AG10803 (cell line): ENCODE data around the gene LYPD1.

Experiments used
- DNase-seq: peaks from one replicate; pipeline ENCODE4 v3.0.0; 2010; ENCODE audit warnings: low read depth
- H3K4me3 ChIP-seq: 2 replicates; pipeline ENCODE4 v1.5.1; 2011; ENCODE audit warnings: mild to moderate bottlenecking, low read length, control low read depth
- CTCF ChIP-seq: conservative IDR thresholded peaks from 2 replicates; pipeline ENCODE4 v1.5.1; 2011; ENCODE audit warnings: mild to moderate bottlenecking, low read length, control low read depth, inconsistent platforms

LYPD1 gene

GRCh38 chr2:132605236-132606180 is 64.5 kb downstream of the LYPD1 start:
- H3K4me3 ChIP-seq: no peak overlapping the region
- no peak for DNase-seq
- no peak for TF ChIP-seq CTCF

- no peak overlapping the region for H3K4me3 ChIP-seq
- no peak for TF ChIP-seq CTCF
- no peak for DNase-seq
Observed at GRCh38 chr2:132604561-132604960, 65.4 kb downstream of the LYPD1 start.

DNA sequence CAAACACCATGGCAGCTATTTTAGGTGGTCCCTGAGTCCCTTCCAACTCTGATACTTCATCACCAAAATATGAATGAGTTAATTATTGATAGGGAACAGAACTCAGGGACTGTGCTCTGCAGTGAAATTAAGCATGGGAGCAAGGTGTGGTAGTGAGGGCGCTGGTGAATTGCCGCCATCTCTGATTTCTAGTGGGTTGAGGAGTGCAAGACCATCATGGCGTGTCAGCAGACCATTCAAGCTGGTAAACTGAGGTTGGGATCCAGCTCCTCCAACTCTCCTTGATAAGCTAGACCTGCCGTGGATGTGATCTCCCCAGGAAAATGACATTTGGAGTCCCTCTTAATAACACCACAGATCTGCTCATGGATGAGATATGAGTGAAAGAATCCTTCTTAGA is 70.4 kb downstream of the LYPD1 start:
- TF ChIP-seq CTCF: no peak
- DNase-seq: no peak
- no peak overlapping the region for H3K4me3 ChIP-seq

DNA sequence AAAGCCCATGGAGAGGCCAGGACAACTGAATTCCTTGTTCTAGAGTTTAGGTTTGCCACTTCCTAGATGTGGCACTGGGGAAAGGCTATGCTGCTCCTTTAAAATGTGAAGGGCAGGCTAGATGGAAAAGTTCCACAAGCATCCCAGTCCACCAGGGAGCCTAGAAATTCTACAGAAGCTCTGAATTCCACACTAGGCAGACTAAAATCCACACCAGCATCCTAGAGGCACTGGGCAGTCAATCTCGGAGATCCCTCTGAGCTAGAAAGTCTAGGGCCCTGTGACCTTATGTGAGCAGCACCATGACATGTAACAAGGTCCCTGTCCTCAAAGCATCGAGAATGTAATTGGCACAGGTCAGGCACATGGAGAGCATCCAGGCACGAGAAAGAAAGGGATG is 71.5 kb downstream of the LYPD1 start:
- no peak overlapping the region for H3K4me3 ChIP-seq
- TF ChIP-seq CTCF: no peak
- DNase-seq: no peak

DNA sequence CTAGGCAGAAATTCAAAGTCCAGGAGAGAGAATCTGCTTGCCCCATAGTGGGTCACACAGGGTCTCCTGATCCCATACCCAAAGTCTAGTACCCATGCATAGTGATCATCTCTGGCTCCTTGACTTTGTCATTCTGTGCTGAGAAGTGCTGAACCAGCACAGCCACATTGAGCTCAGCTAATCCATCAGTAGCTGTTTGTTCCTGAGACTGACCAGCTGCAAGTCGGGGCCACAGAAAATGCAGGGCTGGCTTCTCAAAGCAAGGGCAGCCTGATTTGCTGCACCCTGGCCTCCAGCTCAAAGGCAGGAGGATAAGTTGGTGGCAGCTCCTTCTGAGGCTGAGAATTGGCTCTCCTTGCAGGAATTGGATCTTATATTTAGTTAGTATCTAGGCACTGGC is 72.2 kb downstream of the LYPD1 start:
- TF ChIP-seq CTCF: no peak
- no peak overlapping the region for H3K4me3 ChIP-seq
- no peak for DNase-seq

DNA sequence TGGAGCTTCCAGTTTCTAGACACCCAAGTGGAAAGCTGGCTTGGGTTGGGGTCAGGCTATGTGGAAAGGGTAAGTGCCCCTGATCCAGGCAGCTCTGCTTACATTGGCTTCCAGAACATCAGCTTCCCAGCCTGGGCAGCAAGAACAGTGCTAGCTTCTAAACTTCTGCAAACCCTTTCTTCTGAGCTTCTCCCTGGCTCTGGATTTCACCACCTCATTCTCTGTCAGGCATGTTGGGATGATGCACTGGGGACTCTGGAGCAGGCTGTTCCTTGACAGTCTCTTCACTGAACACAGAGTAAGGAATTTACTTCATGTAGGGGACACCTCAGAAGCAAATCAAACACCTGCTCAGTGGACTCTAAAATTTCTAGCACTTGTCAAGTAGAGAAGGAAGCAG is 72.8 kb downstream of the LYPD1 start:
- DNase-seq: no peak
- no peak for TF ChIP-seq CTCF
- no peak overlapping the region for H3K4me3 ChIP-seq

DNA sequence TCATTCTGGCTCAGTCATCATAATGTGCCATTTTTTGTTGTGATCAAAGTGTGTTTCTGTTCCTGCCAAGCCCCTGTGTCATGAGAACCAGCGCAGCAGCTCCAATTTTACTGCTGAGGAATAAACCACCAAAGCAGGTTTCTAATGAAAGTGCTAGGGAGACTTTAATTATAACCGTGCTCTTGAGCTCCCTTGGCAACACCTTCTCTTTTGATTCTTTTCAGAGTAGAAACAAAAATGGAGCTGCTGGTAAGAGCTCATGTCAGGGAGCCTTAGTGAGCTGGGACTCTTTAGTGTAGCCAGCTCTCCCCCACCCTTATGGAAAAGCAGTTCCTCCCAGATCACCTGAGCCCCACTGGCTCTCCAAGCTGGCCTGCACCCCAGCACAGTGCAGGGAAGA is 74.3 kb downstream of the LYPD1 start:
- no peak for TF ChIP-seq CTCF
- H3K4me3 ChIP-seq: no peak overlapping the region
- no peak for DNase-seq
